CD4-positive, alpha-beta T cell treated with Interleukin-17A for 1 hour (primary cell): ENCODE data around the gene PDLIM7.
A peak's percentile ranks its signal among the peaks of the same experiment; 100 is the strongest.

Experiments
- DNase-seq: peaks from one replicate; pipeline ENCODE4 v3.0.0-alpha.2; 2020

Gene PDLIM7

DNA sequence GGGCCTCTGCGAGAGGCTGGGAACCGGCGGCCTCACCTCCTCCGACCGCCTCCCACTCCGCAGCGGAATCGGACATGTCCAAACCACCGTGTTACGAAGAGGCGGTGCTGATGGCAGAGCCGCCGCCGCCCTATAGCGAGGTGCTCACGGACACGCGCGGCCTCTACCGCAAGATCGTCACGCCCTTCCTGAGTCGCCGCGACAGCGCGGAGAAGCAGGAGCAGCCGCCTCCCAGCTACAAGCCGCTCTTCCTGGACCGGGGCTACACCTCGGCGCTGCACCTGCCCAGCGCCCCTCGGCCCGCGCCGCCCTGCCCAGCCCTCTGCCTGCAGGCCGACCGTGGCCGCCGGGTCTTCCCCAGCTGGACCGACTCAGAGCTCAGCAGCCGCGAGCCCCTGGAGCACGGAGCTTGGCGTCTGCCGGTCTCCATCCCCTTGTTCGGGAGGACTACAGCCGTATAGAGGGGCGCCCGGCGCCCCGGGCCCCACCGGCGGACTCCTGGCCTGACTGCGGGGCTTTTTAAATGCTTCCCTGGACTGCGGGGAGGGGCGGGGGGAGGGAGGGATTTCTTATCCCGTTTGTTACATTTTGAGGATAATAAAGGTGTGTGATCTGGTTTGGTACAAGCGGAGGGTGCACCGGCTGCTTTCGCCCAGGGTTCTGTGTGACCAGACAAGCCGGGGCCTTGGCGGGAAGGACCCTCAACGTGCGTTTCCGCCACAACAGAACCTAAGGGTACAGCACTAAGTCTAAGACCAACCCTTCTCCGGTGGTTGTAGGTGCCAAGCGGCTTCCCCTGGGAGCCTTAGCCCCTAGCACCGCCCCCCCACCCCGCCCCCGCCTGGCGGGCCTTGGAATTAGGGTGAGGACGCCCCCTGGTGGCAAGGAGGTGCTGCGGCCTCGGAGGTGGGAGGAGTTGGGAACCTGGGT lies 41.5 kb downstream of the PDLIM7 start:
- DNase-seq: peak; percentile 93

DNA sequence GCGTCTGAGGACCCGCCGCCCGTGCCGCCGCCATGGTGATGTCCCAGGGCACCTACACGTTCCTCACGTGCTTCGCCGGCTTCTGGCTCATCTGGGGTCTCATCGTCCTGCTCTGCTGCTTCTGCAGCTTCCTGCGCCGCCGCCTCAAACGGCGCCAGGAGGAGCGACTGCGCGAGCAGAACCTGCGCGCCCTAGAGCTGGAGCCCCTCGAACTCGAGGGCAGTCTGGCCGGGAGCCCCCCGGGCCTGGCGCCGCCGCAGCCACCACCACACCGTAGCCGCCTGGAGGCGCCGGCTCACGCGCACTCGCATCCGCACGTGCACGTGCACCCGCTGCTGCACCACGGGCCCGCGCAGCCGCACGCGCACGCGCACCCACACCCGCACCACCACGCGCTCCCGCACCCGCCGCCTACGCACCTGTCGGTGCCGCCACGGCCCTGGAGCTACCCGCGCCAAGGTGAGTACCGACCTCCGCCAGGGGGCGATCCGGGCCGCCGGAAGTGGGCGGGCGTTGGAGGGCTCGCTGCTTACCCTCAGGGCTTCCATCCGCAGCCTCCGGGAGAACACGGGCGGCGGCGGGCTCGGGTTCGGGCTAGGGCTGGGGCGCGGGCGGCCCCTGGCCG lies 42.3 kb downstream of the PDLIM7 start:
- peak; percentile 93 for DNase-seq

DNA sequence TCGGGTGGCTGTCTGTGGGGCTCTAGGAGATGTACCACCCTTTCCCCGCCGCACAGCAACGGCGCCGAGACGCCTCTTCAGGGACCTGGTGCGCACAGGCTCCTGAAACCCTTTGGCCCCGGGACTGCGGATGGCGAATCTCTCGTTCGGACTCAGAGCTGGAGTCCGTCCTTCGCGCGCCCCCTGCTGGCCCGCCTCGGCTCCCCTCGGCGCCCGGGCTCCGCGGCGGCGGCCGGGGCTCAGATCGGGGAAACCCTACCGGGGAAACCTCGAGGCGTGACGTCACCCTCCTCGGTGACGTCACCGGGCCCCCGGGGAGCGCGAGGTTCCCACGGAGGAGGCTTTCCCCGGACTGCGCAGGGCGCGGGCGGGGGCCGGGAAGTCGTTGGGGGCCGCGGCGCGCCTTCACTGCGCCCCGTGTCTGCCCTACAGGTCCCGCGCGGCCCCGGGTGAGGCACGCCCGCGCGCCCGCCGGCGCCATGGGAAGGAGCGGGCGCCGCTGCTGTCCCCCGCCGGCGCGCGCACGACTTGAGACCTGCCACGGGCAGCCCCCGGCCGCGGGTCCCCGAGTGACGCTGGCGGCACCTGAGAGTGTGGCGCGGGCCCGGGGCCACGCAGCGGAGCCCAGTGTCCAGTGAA lies 42.9 kb downstream of the PDLIM7 start:
- DNase-seq: peak; percentile 96

DNA sequence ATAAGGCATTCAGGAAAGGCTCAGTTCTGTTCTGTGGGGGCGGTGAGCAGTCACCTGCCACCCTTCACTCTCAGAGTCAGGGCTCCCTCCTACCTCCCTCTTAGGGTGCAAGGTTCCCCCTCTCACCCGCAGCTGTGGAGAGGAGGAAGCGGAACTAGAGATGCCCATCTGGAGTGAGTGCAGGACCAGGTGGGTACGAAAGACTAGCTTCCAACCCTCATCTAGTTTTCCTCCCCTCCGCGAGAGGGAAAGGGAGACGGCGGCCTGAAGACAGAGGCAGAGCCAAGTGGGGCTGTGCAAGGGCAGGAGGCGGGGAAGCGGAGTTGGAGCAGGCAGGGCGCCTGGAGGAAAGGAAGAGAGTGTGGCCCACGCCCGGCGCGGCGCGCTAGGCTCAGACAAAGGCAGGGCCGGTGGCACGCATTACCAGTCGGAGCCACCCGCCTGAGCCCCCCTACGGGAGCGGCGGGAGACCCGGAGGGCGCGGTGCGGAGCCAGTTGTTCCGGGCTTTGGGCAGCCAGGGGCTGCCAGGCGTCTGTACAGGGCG lies 43.5 kb downstream of the PDLIM7 start:
- no peak for DNase-seq

DNA sequence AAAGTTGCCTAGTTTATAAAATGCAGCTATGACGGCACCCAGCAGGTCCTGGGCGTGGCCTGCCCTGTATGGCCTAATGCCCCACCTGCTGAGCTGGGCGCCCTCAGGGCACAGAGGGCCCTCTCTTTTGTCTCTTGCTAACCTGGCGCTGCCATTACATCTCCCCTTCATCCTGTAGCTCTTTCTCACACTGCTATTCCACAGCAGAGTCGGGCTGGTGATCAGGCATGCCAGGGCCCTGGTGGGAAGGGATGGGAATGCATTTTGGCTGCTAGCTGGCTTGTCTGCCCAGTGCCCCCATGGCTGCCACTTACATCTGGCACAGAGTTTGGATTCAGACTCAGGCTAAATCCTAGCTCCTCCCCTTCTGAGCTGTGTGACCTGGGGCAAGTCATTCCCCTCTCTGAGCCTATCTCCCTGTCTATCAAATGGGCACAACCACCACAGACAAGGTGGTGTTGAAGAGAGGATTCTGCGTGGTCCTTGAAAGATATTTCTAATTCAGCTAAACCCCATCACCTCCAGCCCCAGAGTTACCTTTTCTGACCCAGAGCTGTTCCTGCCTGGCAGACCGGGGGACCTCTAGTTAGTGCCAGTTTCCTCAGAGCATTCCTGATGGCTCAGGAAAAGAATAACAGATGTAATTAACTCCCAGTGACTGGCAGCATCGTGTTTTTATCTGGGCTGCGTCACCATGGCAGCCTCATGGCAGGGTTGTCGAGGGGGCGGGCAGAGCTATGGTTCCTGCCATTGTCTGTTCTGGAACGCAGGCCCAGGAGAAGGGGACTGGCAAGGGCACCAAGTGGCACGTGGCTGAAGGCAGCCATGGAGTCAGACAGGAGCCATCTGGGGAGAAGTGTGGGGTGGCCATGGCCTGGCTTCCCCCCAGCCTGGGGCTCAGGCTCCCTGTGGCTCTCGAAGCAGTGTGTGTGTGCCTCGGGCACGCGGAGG lies 44.4 kb downstream of the PDLIM7 start:
- no peak for DNase-seq

DNA sequence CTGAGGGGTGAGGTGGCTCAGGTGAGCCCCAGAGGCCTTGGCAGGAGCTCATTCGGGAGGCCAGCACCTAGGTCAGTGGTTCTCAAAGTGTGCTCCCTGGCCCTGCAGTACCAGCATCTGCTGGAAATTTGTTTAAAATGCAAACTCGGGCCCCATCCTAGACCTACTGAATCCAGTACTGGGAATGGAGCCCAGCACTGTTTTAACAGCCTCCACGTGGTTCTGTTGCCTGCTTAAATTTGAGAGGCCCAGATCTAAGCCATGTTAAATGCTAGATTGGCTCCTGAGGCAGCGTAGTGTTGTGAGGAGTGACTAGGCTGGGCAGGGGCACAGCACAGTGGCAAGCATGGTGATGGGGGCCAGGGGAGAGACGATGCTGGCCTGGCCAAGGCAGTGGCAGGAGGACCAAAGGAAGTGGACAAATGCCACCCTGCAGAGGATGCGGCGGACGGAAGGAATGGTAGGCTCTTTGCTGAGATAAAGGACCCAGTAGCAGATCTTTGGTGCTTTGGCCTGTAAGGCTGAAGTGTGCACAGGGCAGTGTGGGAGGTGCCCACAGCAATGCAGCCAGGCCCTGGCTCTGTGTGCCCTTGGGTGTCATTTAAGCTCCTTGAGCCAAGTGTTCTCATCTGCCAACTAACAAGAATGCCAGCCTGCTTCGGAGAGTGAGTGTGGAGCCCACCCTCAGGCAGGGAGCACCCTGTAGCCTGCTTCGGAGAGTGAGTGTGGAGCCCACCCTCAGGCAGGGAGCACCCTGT lies 46.6 kb downstream of the PDLIM7 start:
- DNase-seq: no peak

DNA sequence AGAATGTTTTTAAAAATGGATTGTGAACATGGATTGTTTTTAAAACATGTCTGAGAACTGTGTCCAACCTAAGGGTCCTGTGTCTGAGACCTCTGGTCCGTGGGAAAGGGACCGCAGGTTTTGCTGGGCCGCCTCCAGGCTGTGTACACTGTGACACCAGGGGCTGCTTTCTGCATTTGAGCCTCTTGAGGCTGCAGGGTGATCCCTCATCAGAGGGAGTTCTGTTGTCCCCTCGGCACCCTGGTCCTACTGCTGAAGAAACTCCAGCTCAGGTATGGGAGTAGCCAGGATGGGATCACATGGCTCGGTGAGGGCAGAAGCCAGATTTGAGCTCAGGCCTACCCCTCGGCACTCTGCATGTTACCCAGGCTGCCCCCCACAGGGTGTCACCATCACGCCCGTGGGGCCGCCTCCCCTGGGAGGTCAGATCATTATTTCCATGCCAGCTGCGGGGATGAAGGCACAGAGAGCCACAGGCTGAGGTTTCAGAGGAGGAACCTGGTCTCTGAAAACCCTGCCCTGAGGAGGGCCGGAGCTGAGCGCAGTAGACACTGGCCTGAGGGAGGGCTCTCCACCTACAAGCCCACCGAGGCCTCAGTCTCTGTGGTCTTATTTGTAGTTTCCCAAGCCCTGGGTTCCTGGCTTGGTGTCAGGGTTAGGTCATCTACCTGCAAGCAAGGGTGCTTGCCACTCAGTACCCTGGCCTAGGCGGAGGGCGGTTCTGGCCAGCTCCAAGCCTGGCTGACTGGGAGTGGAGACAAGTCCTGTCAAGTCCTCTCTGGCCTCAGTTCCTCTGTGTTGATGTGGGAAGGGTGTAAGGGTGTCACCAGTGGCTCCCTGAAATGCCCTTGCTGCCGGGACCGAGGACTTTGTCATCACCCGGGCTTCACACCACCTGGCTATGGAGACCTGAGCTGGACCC lies 48.0 kb downstream of the PDLIM7 start:
- DNase-seq: no peak

DNA sequence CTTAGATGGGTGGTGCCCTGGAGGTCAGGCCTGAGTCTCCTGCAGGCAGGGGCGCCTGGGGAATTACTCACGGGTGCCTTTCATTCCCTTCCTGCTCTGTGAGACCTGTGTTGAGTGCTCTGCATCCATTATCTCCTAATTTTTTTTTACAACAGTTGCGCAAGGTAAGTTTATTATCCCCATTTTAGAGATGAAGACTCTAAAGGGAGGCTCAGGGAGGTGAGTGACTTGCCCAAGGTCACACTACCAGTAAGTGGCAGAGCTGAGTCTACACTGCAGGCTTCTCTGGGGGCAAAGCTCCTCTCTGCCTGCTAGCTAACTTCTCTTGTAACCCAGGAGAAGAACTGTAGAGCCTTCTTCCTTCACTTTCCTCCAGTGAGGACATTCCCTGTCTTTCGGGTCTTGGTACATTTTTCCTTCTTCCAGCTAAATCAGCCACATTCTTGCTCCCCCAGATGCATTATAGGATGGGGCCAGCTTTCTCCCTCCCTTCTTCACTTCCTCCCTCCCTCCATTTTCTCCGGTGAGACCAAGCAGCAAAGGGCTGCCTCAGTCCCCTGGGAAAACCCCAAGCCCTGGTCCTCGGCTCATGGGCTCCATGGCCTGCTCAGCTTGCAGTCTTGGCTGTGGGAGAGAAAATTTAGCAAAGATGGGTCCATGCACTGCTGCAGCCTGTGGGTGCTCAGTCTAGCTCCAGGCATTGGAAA lies 49.0 kb downstream of the PDLIM7 start:
- no peak for DNase-seq

DNA sequence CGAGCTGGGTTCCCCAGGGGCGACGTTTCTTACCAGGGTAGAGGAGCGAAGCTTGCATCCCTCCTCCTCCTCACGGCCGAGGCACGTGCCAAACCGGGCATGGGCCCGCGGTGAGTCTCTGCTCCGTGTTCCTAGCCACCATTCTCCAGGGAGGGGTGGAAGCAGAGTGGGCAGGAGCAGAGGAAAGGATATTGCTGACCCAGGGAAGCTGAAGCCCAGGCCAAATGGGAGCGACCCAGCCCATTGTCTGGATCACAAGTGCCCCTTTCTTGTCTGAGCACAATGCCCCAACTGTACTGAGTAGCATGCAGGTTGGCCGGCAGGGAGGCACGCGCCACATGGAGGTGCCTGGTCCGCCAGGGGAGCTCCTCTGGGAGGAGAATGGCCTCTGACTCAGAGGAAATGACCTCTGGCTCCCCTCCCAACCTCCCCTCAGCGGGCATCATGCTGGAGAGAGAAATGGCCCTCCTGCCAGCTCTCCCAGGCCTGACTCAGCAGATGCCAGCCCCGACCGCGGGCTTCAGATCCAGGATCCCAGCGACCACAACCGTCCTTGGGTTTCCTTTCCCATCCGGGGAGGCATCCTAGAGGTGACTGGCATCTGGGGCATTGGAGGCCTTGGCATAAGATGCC lies 49.7 kb downstream of the PDLIM7 start:
- DNase-seq: peak; percentile 32

DNA sequence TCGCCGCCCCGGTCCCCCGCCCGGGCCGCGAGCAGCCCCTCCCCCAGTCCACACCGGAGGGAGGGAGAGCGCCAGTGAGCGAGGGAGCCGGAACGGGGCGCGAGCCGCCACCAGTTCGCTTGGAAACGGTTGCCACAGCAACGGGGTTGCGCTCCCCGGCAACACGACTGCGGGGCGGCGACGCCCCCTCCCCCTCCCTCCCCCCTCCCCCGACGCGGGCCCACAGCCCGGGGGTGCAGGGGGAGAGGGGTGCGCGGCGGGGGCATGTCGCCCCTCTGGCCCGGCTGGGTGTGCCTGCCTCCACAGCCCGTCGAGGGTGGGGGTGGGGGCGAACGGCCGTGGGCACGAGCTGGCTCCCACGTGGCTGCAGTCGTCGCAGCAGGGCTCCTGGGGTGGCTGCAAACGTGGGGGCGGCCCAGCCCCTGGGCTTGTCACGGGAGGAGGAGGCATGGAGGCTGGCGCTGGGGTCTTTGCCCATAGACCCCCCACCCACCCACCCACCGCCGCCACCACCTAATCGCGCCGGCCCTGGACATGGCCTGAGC lies 50.3 kb downstream of the PDLIM7 start:
- peak; percentile 88 for DNase-seq

DNA sequence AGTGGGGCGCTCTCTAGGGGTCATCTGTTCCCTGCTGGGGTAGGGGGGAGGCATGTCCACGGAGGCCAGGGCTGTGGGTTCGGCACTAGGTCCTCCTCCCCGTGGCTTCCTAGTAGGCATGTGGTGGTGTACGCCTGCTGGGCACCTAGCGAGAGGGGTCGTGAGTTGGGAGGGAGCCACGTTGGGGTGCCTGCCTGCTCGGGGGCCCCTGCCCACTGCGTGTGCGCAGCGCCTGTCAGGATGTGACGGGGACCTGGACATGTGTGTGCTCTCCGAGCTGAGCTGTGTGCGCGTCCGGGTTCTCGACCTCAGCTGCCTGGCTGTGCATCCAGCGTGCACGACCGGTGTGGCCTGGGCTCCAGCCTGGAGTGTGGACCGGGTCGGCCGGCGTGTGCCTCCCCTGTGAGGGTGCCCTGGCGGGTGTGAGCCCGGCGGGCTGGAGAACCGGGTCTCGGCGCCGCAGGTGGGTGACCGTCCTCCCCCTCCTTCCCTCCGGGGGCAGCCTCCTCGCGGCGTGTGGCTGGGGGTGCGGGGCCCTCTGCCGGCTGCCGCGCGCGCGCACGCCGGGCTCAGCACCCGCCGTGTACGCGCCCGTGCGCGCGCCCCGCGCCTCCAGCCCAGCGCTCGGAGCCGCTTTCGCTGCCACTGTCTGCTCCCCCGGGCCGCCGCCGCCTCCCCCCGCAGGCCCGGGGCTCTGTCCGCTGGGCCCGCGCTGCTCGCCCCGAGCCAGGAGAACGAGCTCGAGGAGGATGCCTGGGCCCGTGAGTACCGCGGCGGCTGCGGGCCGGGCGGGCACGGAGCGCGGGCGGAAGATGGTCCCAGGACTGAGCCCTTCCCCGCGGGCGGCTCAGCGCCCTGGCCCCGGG lies 51.0 kb downstream of the PDLIM7 start, which contains the start of gene PRR7:
Gene PRR7 (plus strand): TSS at position 615 of the 866 bp plus-strand sequence. CDS start 8,254 bp downstream, outside the sequence.
- DNase-seq: peak; percentile 80

DNA sequence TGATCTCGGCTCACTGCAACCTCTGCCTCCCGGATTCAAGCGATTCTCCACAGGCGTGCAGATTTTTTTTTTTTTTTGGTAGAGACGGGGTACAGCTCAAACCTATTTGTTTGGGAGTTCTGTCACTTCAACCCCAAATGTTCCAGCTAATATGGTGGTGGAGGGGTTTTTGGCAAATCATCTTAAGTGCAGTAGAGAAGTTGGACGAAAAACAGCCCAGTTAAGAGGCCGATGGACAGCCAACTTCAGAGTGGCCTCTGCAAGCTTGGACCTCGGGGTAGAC lies 51.5 kb downstream of the PDLIM7 start:
- DNase-seq: peak; percentile 35

DNA sequence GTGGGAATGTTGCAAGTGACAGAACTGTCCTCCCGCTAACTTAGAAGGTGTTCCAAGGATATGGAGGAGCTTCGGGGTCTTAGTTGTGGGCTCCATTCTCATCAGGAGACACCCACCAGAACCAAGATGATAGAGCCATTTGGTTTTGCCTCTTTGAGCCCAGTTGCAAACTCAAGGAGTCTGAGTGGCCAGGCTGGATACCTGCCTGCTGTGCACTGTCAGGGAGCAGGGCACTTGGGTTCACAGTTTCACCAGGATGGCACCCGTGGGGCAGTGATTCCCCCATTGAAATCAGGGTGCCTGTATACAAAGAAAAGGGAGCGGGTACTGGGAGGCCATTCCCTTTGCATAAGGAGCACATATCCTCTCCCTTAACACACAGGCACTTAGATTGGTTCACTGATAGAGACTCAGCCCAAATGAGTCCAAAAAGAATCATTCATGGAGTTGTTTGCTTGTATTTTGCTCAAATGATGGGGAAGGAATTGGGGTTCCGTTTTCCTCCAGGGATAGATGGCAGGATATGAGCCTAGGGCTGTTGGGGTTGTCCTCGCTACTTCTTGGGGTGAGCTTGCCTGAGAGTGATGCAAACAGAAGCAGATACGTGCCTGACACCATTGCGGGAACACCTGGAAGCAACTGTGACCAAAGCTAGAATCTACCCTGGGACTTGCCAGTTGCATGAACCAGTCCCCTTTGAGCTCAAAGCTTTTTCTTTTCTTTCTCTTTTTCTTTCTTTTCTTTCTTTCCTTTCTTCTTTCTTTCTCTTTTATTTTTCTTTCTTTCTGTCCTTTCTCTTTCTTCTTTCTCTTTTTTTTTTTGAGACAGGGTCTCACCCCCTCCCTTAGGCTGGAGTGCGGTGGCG lies 52.1 kb downstream of the PDLIM7 start:
- peak; percentile 59 for DNase-seq

DNA sequence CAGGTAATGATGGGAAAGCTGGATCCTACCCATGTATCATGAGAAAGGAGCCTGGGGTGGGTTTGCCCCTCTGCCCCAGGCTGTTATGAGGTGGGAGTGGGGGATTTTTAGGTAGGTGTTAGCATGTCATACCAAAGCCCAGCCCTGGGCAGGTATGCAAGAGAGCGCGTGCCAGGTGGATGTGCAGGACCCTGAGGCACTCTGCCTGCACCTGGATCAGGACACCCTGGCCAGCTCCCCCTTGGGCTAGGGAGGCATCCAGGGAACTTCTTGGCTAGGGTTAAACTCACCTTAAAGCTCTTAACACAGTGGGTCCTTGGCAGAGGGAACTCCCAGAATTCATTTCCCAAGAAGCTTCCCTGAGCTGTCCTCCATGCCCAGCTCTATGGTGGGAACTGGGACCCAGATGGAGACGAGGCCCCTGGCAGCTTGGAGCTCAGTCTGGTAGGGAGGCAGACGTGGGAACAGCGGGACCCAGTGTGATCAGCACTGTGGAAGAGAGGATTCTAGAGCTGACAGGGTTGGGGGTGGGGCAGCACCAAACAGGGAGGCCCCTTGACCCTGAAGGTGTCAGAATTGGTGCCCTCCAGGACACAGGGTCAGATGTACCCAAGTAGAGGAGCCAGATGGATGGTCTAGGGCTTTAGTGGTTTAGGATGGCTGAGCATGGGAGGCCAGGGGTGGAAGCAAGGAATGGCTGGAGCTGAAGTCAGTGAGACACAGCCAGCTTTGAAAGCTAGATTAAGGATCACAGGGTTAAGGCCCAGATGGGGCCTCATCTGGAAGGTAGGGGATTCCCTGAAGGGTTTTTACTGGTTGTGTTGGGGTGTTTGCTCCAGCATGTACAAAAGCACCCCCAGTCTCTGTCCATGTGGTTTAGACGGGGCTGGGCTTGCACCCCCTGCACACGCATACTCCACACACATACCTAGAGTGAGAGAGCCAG lies 53.0 kb downstream of the PDLIM7 start:
- peak; percentile 67 for DNase-seq

DNA sequence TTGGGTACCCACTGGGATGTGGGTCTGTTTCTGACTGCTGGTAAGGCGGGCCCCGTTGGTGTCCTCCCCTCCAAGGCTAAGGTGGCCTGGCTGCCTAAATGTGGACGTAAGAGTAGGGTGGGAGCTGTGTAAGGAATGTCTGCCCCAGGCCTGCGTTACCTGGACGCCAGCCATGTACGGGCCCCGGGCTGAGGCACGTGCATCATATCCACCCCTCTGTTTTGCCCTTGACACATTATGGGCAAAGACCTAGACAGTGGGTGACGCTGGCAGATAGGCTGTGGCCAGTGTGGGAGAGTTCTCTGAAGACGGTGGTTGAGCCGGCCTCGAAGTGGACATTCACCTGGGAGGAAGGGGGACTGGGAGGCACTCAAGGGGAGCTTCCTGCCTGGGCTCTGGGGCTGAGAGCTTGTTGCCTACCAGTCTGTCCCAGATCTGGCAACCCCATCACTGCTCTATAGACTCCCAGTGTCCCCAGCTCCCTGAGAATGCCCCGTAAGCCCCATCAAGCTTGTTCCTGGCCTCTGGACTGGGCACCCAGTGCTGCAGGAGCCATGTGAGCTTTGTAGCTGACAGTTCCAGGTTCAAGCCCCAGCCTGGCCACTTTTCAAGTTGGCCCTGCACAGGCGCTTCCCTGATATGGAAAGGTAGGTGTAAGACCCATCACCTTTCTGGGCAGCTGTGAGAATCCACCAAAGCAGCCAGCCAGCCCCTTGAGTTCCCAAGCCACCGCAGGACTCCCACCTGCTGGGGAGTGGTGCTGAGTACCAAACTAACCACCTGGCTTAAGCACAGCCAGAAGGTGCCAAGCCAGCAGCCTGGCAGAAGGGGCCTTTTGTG lies 54.0 kb downstream of the PDLIM7 start:
- DNase-seq: no peak
